A549 (cell line): ENCODE data around the gene HGFAC.

Source experiments
- BHLHE40 ChIP-seq: IDR thresholded peaks from 2 replicates; pipeline ENCODE4 v1.6.1; 2012; ENCODE audit warnings: low read depth, low read length, inconsistent platforms
- EP300 ChIP-seq, 2 experiments: fragments of >200 bp; sonication (Bioruptor Twin); formaldehyde crosslinking; IDR thresholded peaks; 2 replicates in 1 of 2; 3 replicates in 1 of 2; pipeline ENCODE4 v1.6.1; 2016 to 2017
- JUN ChIP-seq, 2 experiments: fragments of >200 bp; sonication (Bioruptor Twin); formaldehyde crosslinking; IDR thresholded peaks; 2 replicates in 1 of 2; 3 replicates in 1 of 2; pipeline ENCODE4 v1.6.1; 2016 to 2017
- MYC ChIP-seq: IDR thresholded peaks from 2 replicates; pipeline ENCODE4 v1.6.1; 2012; ENCODE audit warnings: mild to moderate bottlenecking, inconsistent platforms, low read length, improper control_type of control experiment, borderline replicate concordance
- POLR2A ChIP-seq: IDR thresholded peaks from 2 replicates; pipeline ENCODE4 v1.6.1; 2012; ENCODE audit warnings: mild to moderate bottlenecking, low read length
- RAD21 ChIP-seq, 2 experiments: fragments of >200 bp in 1 of 2; sonication (Bioruptor Twin) in 1 of 2; formaldehyde crosslinking in 1 of 2; IDR thresholded peaks in 1 of 2; conservative IDR thresholded peaks in 1 of 2; 2 replicates in 1 of 2; 3 replicates in 1 of 2; pipeline ENCODE4 v1.6.1; 2012 to 2018; ENCODE audit warnings: inconsistent platforms in 1 of 2
- RCOR1 ChIP-seq: fragments of 150-350 bp; IDR thresholded peaks from 2 replicates; pipeline ENCODE4 v1.6.1; 2014; ENCODE audit warnings: antibody characterized with exemption, low read length, low read depth
- RFX5 ChIP-seq: fragments of 450-650 bp; IDR thresholded peaks from 2 replicates; pipeline ENCODE4 v1.7.1; 2014; ENCODE audit warnings: antibody characterized with exemption, mild to moderate bottlenecking, moderate library complexity
- SMC3 ChIP-seq: fragments of >200 bp; sonication (Bioruptor Twin); formaldehyde crosslinking; IDR thresholded peaks from 3 replicates; pipeline ENCODE4 v1.6.1; 2018; ENCODE audit warnings: inconsistent platforms
- TP53 ChIP-seq: fragments of 250-450 bp; sonication (Bioruptor Pico); IDR thresholded peaks from 2 replicates; pipeline ENCODE4 v1.5.0; 2021; ENCODE audit warnings: mild to moderate bottlenecking, moderate library complexity
- ZFP36 ChIP-seq: fragments of 450-650 bp; IDR thresholded peaks from 2 replicates; pipeline ENCODE4 v1.6.1; 2014; ENCODE audit warnings: borderline replicate concordance; ENCODE audit not compliant: partially characterized antibody
- TF ChIP-seq, protein P1 (sequence below): fragments of >200 bp; sonication (Bioruptor Twin); formaldehyde crosslinking; IDR thresholded peaks from 3 replicates; pipeline ENCODE4 v1.5.1; 2016
- TF ChIP-seq, protein P2 (sequence below): fragments of 250-450 bp; sonication (Bioruptor Pico); IDR thresholded peaks from 2 replicates; pipeline ENCODE4 v1.5.0; 2021; ENCODE audit warnings: mild to moderate bottlenecking, moderate library complexity, borderline replicate concordance
- TF ChIP-seq, protein P3 (sequence below): fragments of 450-650 bp; IDR thresholded peaks from 2 replicates; pipeline ENCODE4 v1.6.1; 2014; ENCODE audit warnings: antibody characterized with exemption

DNA sequence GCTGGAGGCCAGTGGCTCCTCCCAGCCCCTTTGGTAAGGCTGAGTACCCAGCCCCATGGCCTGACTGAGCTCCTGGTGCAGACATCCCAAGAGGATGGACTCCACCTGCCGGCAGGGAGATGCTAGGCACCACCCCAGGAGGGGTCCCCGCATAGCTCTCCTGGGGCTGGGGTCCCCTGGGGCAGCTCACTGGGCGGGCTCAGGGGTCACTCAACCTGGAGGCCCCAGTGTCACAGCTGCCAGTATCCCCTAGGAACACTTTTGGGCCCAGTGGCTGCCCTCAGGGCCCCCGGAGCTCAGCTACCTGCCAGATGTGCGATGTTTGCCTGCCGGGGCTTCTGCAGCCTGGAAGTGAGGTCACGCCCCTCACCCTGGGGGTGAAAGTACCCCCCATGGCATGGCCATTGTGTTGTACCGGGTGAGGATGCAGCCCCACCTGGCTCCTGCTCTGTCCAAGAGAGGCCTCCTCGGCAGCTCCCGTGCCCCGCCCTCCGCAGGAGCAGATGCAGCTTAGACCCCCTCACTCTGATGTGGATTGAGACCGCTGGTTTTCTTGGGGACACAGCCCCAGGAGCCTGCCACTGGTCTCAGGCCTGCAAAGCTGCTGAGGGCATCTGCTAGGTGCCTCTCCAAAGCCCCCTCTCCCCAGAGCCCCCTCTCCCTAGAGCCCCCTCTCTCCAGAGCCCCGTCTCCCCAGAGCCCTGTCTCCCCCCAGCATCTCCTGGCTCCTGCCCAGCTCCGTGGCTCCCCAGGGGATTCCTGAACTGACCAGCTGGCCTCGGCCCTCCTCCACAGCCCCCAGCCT is 6.7 kb upstream of the HGFAC start:
- TF ChIP-seq EP300 (IDR thresholded peaks at IDR 0.05) (no peak), RAD21 (conservative IDR thresholded peaks at IDR 0.05 in 1 of 2, IDR thresholded peaks at IDR 0.05 in 1 of 2) (no peak), SMC3 (no peak), MYC (no peak), TP53 (no peak), BHLHE40 (no peak), ZFP36 (no peak), POLR2A (no peak), RCOR1 (no peak), JUN (IDR thresholded peaks at IDR 0.05) (no peak), RFX5 (no peak)
- TF ChIP-seq, protein P1, sequence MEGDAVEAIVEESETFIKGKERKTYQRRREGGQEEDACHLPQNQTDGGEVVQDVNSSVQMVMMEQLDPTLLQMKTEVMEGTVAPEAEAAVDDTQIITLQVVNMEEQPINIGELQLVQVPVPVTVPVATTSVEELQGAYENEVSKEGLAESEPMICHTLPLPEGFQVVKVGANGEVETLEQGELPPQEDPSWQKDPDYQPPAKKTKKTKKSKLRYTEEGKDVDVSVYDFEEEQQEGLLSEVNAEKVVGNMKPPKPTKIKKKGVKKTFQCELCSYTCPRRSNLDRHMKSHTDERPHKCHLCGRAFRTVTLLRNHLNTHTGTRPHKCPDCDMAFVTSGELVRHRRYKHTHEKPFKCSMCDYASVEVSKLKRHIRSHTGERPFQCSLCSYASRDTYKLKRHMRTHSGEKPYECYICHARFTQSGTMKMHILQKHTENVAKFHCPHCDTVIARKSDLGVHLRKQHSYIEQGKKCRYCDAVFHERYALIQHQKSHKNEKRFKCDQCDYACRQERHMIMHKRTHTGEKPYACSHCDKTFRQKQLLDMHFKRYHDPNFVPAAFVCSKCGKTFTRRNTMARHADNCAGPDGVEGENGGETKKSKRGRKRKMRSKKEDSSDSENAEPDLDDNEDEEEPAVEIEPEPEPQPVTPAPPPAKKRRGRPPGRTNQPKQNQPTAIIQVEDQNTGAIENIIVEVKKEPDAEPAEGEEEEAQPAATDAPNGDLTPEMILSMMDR = no peak
- TF ChIP-seq, protein P2, sequence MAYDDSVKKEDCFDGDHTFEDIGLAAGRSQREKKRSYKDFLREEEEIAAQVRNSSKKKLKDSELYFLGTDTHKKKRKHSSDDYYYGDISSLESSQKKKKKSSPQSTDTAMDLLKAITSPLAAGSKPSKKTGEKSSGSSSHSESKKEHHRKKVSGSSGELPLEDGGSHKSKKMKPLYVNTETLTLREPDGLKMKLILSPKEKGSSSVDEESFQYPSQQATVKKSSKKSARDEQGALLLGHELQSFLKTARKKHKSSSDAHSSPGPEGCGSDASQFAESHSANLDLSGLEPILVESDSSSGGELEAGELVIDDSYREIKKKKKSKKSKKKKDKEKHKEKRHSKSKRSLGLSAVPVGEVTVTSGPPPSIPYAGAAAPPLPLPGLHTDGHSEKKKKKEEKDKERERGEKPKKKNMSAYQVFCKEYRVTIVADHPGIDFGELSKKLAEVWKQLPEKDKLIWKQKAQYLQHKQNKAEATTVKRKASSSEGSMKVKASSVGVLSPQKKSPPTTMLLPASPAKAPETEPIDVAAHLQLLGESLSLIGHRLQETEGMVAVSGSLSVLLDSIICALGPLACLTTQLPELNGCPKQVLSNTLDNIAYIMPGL = no peak
- TF ChIP-seq, protein P3, sequence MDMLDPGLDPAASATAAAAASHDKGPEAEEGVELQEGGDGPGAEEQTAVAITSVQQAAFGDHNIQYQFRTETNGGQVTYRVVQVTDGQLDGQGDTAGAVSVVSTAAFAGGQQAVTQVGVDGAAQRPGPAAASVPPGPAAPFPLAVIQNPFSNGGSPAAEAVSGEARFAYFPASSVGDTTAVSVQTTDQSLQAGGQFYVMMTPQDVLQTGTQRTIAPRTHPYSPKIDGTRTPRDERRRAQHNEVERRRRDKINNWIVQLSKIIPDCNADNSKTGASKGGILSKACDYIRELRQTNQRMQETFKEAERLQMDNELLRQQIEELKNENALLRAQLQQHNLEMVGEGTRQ = no peak
